Measurements from ENCODE around the gene KRTAP5-6.
A peak's percentile ranks its signal among the peaks of the same experiment; 100 is the strongest.

KRTAP5-6 gene

DNA sequence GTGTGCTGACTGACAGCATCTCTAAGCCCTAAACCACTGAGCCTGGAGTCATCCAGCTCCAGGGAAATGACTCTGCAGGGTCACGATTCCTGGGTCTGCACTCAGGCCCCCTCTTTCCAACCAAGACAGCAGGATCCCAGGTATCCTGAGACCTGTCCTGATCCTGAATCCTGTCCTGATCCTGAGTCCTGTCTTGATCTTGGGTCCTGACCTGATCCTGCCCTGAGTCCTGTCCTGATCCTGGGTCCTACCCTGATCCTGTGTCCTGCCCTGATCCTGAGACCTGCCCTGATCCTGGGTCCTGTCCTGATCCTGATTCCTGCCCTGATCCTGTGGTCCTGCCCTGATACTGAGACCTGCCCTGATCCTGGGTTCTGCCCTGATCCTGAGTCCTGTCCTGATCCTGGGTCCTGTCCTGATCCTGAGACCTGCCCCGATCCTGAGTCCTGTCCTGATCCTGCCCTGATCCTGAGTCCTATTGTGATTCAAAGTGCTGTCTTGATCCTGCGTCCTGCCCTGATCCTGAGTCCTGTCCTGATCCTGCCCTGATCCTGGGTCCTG lies 1.4 kb upstream of the KRTAP5-6 start:
- FAIRE-seq (no peak), DNase-seq (ENCODE audit: insufficient read length, low spot score) (no peak)

DNA sequence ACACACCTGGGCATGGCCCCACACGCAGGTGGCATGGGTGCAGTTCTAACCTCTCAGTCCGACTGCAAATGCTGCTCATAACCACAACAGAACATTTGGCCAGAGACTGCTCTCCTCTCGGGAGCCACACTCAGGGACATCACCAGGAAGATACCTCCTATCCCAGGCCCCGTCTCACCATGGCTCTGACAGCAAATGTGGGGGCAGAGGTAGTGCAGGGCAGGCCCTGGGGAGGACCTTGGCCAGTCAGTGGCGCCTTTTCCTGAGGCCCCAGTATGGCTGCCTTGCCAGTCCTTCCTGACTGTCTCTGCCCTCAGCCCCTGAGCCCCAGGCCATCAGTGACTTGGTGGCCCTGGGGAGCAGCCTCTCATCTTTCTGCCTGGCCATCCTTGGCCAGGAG lies 2.8 kb downstream of the KRTAP5-6 start:
- DNase-seq (ENCODE audit: insufficient read length, low spot score) (no peak), FAIRE-seq (no peak)

DNA sequence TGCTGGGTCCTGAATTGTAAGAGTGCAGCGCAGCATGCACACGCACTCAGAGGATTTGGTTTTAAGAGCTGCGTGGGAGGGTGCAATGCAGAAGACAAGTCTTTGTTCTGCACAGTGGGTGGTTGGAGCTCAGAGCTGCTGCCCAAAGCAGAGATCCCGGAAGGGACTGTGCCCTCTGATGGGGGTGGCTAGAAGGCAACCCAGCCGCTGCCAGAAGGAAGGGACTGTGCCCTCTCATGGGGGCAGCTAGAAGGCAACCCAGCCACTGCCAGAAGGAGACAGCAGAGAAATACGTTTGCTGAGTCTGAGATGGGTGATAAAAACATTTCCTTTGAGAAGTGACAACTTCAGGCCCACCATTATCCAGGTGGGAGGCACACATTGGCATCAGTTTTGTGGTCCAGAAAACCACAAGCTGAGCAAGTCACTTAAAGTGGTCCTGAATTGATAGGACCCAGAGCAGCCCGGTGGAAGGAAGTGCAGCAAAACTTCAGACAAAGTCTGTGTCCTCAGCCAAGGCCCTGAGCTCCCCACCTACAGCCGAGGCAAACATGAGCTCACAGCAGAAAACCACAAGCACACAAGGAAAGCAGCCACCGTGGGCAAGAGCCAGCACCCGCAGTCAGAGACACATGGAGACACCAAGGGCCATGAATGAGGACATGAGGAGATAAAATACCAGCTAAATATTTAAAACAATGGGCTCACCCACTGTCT lies 4.3 kb downstream of the KRTAP5-6 start:
- no peak for DNase-seq (ENCODE audit: insufficient read length, low spot score)
- FAIRE-seq = no peak

GRCh38 chr11:1702506-1702905 lies 5.5 kb downstream of the KRTAP5-6 start:
- FAIRE-seq = no peak
- no peak for DNase-seq (ENCODE audit: insufficient read length, low spot score)

GRCh38 chr11:1703146-1703545 lies 6.2 kb downstream of the KRTAP5-6 start:
- no peak for DNase-seq (ENCODE audit: insufficient read length, low spot score)
- peak; percentile 69 for FAIRE-seq

DNA sequence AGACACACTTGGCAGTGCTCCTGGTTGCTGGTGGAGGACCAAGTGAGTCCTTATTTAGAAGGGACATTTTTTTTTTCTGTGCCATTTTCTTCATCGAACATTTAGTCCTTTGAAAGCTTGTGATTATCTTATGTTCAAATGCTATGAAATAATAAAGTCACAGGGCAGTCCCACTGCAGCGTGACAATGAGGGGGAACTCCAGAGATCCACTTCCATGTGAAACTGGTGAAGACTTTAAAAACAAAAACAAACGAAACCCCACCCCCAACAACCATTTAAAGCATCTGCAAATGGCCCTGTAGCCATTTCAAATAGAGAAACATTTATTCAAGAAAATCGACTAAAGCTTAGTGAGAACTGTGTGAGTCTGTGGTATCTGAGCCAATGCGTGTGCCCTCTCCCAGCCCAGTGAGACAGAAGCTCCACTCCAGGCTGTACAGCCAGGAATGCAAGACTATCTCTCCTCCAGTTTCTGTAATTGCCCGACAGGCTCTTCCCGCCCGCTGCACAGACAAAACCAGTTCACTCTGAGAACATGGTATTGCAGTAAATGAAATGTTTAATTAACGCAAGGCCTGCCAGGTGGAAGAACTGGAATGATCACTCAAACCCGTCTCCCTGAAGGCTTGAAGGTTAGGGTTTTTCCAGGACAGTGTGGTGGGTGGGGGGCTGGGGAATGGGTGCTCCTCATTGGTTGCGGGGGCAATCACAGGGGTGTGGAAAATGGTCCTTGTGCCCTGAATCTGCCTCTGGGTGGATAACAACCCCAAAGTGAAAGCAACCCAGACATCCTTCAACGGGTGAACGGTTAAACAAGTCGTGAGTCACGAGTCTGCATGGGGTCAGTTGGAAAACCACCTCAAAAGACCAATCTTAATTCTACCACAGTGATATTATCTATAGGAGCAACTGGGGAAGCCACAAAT lies 8.4 kb downstream of the KRTAP5-6 start:
- DNase-seq (ENCODE audit: insufficient read length, low spot score) (no peak), FAIRE-seq (no peak)

- no peak for DNase-seq (ENCODE audit: insufficient read length, low spot score)
- peak; percentile 9 for FAIRE-seq
Observed at GRCh38 chr11:1706634-1707400, 9.8 kb downstream of the KRTAP5-6 start.

DNA sequence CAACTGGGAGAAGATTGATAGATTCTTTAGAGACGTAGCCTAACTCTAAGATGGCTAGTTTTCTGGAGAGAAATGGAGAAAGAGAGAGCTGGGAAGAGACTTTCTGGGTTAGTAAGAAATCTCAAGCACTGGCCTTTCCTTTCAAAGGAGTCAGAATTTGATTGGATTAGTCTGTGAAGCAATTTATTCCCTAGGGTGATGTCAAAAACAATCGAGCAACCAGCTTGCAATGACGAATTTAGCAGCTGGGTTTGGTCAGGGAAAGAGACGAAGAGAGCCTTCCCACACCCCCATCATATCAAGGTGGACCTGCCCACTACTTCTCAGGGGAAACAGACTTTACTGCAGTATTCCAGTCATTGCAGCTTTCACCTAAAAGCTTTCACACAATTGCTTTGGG lies 10.8 kb downstream of the KRTAP5-6 start:
- DNase-seq (ENCODE audit: insufficient read length, low spot score) (no peak), FAIRE-seq (no peak)

- DNase-seq (ENCODE audit: insufficient read length, low spot score) (no peak), FAIRE-seq (no peak)
Observed at GRCh38 chr11:1708716-1709115, 11.7 kb downstream of the KRTAP5-6 start.

DNA sequence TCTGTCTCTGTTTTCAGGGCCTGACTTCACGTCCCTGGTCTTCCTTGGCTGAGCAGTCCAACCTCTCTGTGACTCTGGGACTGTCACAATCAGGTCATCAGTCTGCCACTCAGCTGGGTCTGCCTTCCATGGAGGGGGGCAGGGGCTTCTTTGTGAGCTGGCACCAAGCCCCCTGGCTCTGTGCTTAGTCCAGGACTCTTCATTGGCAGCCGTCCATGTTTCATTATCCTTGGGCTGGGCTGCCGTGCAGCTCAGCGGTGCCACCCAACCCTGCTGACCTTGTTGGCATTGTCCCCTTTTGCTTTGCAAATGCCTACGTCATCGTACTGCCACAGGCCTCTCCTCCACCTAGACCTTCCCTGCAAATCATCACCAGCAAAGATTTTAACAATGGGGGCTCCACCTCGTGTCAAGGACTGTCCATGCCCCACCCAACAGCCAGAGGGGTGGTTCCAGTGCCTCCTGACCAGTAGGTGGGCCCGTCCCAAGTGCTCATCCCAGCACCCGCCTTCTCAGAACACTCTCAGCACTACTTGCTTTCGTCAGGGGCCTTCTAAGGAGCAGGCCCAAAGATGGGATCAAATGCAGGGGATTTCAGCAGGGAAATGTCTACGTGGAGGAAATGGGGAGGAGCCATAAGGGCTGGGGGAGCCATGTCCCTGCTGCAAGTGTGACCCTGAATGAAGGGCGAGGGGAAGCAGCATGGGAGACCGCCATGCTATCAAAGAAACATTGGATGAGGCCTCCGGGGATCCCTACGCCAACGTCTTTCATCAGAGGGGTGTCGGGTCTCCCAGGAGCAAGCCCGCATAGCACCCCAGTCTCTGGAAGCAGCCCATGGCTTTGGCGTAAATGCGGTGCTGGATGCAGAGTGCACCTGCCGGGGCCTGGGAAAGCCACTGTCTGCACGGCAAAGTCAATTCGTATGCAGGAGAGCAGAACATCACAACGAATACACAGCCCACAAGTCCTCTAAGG lies 18.2 kb downstream of the KRTAP5-6 start:
- FAIRE-seq (no peak), DNase-seq (ENCODE audit: insufficient read length, low spot score) (no peak)

DNA sequence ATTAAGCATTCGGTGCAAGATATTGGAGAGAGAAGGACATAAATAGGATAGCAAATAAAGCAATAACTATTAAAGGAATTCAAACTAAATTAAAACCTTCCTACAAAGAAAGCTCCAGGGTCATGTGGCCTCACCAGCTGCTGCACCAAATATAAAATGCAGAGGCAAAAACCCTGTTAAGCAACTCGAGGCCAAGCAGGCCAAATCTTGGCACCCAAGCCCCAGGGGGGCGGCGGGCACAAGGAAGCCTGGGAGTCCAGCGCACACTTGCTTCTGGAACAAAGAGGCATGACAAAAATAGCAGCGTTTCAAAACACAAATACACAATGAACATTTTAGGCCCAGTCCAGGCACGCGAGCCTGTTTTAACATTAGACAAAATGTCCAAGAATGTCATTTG lies 20.8 kb downstream of the KRTAP5-6 start:
- FAIRE-seq (no peak), DNase-seq (ENCODE audit: insufficient read length, low spot score) (no peak)

DNA sequence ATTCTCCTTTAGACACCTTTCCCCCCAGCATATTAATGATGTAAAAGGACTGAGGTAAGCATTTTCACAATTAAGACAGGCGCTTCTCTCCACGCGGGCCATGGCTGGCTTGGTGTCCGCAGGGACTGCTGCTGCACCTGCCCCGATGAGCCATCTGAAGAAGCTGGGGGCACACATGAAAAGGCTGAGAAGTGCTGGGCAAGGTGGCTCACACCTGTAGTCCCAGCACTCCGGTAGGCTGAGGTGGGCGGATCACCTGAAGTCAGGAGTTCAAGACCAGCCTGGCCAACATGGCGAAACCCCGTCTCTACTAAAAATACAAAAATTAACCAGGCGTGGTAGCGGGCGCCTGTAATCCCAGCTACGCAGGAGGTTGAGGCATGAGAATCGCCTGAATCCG lies 21.3 kb downstream of the KRTAP5-6 start:
- DNase-seq (ENCODE audit: insufficient read length, low spot score) (no peak), FAIRE-seq (no peak)

- FAIRE-seq (no peak), DNase-seq (ENCODE audit: insufficient read length, low spot score) (no peak)
Observed at GRCh38 chr11:1719781-1720180, 22.8 kb downstream of the KRTAP5-6 start.

DNA sequence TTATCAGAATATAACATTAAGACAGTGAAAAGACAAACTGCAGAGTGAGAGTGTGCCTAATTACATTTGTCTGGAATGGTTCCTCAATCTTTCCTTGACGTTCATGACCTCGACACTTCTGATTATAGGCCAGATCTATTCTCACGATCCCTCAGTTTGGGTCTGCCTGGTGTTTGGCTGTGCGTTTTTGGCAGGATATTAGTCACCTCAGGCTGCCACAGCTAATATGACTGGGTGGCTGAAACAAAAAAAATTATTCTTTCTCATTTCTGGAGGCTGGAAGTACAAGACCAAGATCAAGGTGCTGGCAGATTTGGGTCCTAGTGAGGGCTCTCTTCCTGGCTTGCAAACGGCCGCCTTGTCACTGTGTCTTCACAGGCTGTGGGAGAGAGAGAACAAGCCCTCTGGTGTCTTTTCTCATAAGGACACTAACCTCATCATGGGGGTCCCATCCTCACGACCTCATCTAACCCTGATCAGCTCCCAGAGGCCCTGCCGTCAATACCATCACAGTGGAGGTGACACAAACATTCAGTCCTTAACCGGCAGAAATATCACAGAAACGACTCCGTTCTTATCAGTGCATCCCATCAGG lies 30.2 kb downstream of the KRTAP5-6 start:
- DNase-seq (ENCODE audit: insufficient read length, low spot score) = no peak
- no peak for FAIRE-seq

DNA sequence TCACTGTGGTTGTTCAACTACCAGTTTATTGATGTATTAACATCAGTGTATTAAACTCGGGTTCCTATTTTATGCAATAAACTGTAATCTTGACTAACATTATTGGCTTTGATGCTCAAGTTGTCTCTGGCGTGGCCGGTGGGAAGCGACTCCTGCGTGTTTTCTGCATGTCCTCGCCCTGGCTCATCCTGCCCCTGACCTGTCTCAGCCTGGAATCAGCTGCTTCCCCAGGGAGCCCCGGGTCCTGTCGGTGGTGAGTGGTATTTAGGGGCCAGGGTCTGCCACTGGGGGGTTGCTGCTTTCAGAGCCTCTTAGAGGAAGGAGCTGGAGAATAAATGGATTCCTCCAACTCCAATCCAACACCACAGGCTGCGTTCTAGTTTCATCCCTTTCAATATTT lies 30.9 kb downstream of the KRTAP5-6 start:
- FAIRE-seq (no peak), DNase-seq (ENCODE audit: insufficient read length, low spot score) (no peak)

DNA sequence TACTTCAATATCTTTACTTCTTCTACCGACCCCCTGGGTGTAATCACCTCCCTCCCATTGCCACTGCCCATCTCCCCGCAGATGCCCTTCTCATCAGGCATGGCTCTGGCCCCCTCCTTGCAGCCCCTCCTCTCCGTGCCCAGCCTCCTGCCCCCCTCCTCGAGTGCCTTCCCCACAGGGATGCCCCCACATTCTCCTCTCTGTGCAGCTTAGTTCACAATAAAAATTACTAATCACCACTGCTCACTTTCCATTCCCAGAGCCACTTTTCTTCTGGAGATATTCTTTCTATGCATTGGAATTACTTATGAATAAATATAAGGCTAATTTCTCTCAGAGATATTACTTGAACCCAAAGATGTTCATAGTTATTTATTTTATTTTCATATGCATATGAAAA lies 31.3 kb downstream of the KRTAP5-6 start:
- no peak for DNase-seq (ENCODE audit: insufficient read length, low spot score)
- FAIRE-seq = no peak

DNA sequence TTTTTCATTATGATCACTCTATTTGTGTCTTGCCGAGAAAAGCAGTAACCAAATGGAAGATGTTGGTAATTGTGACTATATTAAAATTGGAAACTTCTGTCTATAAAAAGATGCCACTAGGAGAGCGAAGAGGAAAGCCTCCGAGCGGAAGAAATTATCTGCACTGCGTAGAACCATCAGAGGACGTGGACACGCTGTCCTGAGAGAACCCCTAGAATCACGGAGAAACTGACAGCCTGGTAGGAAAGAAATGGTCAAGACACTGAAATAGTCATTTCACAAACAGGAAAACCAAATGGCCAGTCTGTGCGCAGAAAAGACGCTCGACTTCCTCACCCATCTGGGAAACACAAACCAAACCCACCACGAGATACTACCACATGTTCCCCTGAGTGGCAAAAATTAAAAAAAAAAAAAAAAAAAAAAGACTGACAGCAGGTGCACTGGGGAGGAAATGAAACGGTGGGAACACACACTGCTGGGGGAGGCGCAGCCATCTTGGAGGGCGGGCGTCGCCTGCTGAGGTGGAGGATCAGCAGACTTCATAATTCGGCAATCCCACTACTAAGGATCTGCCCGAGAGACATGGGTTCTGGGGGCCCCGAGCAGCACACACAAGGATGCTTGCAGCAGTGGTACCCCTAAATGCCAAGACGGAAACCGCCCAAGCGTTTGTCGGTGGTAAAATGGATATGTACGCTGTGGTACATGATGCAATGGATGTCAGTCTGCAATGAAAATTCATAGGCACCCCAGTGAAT lies 32.1 kb downstream of the KRTAP5-6 start:
- DNase-seq (ENCODE audit: insufficient read length, low spot score) (no peak), FAIRE-seq (no peak)

DNA sequence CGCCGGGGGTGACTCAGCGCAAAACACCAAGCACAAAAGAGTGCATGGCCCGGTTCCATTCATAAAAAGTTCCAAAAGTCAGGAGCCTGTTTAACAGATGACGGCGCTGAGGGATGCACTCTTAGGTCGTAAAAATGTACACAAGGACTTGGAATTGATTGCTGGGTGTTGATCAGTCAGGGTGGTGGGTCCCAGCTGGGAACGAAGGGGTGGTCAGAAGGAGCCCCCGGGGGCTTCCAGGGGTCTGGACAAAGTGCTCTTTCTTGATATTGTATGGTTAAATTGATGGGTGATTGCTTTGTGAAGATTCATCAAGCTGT lies 32.7 kb downstream of the KRTAP5-6 start:
- DNase-seq (ENCODE audit: insufficient read length, low spot score) (no peak), FAIRE-seq (no peak)

DNA sequence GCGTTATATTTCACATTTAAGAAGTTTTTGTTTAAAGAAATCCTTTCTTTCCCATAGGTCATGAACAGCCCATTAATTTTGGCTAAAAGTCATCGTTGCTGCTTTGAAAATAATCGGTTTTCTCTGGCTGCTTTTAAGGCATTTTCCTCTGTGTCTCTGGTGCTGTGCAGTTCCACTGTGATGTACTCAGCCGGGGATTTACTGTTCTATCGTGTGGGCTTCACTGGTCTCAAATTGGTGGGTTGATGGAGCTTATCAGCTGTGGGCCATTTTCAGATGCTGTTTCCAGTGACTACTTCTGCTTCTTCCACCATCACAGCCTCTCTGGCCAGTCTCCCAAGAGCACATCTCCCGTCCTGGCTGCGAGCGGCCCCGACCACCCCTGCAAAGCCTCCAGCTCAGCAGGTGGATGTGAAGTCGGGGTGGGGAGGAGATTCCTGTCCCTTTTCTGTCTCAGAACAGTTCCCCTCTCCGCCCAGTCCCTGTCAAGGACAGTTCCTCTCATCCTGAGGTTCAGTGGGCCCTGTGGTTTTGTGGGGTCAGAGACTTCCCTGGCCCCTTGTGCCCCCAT lies 33.1 kb downstream of the KRTAP5-6 start:
- DNase-seq (ENCODE audit: insufficient read length, low spot score) = no peak
- no peak for FAIRE-seq

All from HTR-8/SVneo (cell line).